ENCODE measurements around the gene NCR3LG1.

DNA sequence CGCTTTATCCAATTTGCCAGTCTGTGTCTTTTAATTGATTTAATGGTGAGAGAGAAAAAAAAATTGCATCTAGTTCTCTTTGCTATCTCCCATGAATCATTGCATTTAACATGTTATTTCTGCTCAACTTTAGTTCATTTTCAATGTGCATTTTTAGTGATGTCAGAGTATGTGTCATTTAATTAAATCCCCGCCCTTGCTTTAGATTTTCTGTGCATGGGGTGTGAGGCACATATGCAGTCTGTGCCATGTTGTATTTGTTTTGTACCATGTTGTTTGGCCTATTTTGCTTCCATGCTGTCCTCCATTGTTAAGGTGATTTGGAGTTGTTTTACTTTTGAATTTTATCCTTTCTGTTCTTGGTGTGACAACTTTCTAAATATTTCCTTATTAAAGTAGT lies 8.3 kb upstream of the NCR3LG1 start:
- no peak for TF ChIP-seq RARB (CRISPR knock-in tag; IDR thresholded peaks at IDR 0.05)
- TF ChIP-seq TOX (CRISPR knock-in tag; IDR thresholded peaks at IDR 0.05; ENCODE audit: borderline replicate concordance): no peak
- TF ChIP-seq, protein P1, sequence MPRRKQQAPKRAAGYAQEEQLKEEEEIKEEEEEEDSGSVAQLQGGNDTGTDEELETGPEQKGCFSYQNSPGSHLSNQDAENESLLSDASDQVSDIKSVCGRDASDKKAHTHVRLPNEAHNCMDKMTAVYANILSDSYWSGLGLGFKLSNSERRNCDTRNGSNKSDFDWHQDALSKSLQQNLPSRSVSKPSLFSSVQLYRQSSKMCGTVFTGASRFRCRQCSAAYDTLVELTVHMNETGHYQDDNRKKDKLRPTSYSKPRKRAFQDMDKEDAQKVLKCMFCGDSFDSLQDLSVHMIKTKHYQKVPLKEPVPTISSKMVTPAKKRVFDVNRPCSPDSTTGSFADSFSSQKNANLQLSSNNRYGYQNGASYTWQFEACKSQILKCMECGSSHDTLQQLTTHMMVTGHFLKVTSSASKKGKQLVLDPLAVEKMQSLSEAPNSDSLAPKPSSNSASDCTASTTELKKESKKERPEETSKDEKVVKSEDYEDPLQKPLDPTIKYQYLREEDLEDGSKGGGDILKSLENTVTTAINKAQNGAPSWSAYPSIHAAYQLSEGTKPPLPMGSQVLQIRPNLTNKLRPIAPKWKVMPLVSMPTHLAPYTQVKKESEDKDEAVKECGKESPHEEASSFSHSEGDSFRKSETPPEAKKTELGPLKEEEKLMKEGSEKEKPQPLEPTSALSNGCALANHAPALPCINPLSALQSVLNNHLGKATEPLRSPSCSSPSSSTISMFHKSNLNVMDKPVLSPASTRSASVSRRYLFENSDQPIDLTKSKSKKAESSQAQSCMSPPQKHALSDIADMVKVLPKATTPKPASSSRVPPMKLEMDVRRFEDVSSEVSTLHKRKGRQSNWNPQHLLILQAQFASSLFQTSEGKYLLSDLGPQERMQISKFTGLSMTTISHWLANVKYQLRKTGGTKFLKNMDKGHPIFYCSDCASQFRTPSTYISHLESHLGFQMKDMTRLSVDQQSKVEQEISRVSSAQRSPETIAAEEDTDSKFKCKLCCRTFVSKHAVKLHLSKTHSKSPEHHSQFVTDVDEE (CRISPR knock-in tag; IDR thresholded peaks at IDR 0.05): no peak
- TF ChIP-seq, protein P2, sequence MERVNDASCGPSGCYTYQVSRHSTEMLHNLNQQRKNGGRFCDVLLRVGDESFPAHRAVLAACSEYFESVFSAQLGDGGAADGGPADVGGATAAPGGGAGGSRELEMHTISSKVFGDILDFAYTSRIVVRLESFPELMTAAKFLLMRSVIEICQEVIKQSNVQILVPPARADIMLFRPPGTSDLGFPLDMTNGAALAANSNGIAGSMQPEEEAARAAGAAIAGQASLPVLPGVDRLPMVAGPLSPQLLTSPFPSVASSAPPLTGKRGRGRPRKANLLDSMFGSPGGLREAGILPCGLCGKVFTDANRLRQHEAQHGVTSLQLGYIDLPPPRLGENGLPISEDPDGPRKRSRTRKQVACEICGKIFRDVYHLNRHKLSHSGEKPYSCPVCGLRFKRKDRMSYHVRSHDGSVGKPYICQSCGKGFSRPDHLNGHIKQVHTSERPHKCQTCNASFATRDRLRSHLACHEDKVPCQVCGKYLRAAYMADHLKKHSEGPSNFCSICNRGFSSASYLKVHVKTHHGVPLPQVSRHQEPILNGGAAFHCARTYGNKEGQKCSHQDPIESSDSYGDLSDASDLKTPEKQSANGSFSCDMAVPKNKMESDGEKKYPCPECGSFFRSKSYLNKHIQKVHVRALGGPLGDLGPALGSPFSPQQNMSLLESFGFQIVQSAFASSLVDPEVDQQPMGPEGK (CRISPR knock-in tag; IDR thresholded peaks at IDR 0.05; ENCODE audit: borderline replicate concordance): no peak
- TF ChIP-seq CSDC2 (CRISPR knock-in tag; IDR thresholded peaks at IDR 0.05): no peak
- no peak for TF ChIP-seq SNAI2 (CRISPR knock-in tag; IDR thresholded peaks at IDR 0.05)
- no peak for TF ChIP-seq BACH2 (CRISPR knock-in tag; IDR thresholded peaks at IDR 0.05; ENCODE audit: borderline replicate concordance)
- TF ChIP-seq ESRRG (CRISPR knock-in tag; IDR thresholded peaks at IDR 0.05): no peak
- no peak for TF ChIP-seq PPARA (CRISPR knock-in tag; IDR thresholded peaks at IDR 0.05; ENCODE audit: borderline replicate concordance)
- TF ChIP-seq, protein P3, sequence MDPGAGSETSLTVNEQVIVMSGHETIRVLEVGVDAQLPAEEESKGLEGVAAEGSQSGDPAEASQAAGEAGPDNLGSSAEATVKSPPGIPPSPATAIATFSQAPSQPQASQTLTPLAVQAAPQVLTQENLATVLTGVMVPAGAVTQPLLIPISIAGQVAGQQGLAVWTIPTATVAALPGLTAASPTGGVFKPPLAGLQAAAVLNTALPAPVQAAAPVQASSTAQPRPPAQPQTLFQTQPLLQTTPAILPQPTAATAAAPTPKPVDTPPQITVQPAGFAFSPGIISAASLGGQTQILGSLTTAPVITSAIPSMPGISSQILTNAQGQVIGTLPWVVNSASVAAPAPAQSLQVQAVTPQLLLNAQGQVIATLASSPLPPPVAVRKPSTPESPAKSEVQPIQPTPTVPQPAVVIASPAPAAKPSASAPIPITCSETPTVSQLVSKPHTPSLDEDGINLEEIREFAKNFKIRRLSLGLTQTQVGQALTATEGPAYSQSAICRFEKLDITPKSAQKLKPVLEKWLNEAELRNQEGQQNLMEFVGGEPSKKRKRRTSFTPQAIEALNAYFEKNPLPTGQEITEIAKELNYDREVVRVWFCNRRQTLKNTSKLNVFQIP (CRISPR knock-in tag; IDR thresholded peaks at IDR 0.05; ENCODE audit: borderline replicate concordance, low read depth): no peak
